ENCODE measurements around the gene ODAD2. TPM values are rescaled to one million over a fixed set of nuclear protein-coding genes. Genes with fewer than 3 reads are reported as not detected.

The ODAD2 gene
- total RNA-seq, 4 donors from 2014 or later, result 1.7 TPM; not detected in 3

GRCh38 chr10:27884185-27884641 is 114.7 kb downstream of the ODAD2 start:
- DNase-seq (ENCODE audit: low spot score in 2 of 2), result no peak
- Histone ChIP-seq H3K4me1 (no peaks in the 10 kb centered on the region), H3K36me3 (no peaks in the 10 kb centered on the region), H3K9me3 (peaks cover 0 to 15% (median 1%) of the 10 kb centered on the region in 4 donors), H3K27ac (no peak overlapping the region), H3K4me3 (no peak overlapping the region), H3K27me3 (no peaks in the 10 kb centered on the region)
- no peak for TF ChIP-seq EP300 (IDR thresholded peaks at IDR 0.05)
- TF ChIP-seq POLR2A (IDR thresholded peaks at IDR 0.05), result no peak
- no peak for TF ChIP-seq CTCF (IDR thresholded peaks at IDR 0.05)
- 68 to 73% methylated on average over 1 of the region's 1 CpG for WGBS, 2 donors

- Histone ChIP-seq H3K4me1 (no peaks in the 10 kb centered on the region), H3K27me3 (no peaks in the 10 kb centered on the region), H3K36me3 (no peaks in the 10 kb centered on the region), H3K4me3 (no peak overlapping the region), H3K27ac (no peak overlapping the region), H3K9me3 (no peaks in the 10 kb centered on the region)
- no peak for TF ChIP-seq CTCF (IDR thresholded peaks at IDR 0.05)
- 74% methylated on average over 4 of the region's 4 CpGs for WGBS, 2 donors
- no peak for DNase-seq (ENCODE audit: low spot score in 2 of 2)
These were observed 120.6 kb downstream of the ODAD2 start for GRCh38 chr10:27878281-27878680.

- no peak for DNase-seq (ENCODE audit: low spot score in 2 of 2)
- Histone ChIP-seq H3K36me3 (no peaks in the 10 kb centered on the region), H3K27me3 (no peaks in the 10 kb centered on the region), H3K27ac (no peak overlapping the region), H3K4me1 (no peaks in the 10 kb centered on the region), H3K4me3 (no peak overlapping the region), H3K9me3 (peaks cover 0 to 7% (median 2%) of the 10 kb centered on the region in 4 donors)
- TF ChIP-seq EP300 (IDR thresholded peaks at IDR 0.05) (no peak), CTCF (IDR thresholded peaks at IDR 0.05) (no peak), POLR2A (IDR thresholded peaks at IDR 0.05) (no peak)
These were observed 133.7 kb downstream of the ODAD2 start for GRCh38 chr10:27865221-27865635.

- Histone ChIP-seq H3K27ac (no peak overlapping the region), H3K36me3 (no peaks in the 10 kb centered on the region)
- WGBS, 2 donors, result 86 to 91% methylated on average over 4 of the region's 4 CpGs
These were observed 137.1 kb downstream of the ODAD2 start for GRCh38 chr10:27861781-27862180.

GRCh38 chr10:27857616-27858015 is 141.3 kb downstream of the ODAD2 start:
- no peak for DNase-seq (ENCODE audit: low spot score in 2 of 2)
- TF ChIP-seq EP300 (IDR thresholded peaks at IDR 0.05), result no peak
- no peak for TF ChIP-seq POLR2A (IDR thresholded peaks at IDR 0.05)
- TF ChIP-seq CTCF (IDR thresholded peaks at IDR 0.05), result no peak
- H3K9me3 ChIP-seq, result no peaks in the 10 kb centered on the region
- 32 to 34% methylated on average over 8 of the region's 8 CpGs for WGBS, 2 donors
- no peak overlapping the region for H3K4me3 ChIP-seq
- no peaks in the 10 kb centered on the region for H3K36me3 ChIP-seq
- peaks cover 0 to 5% (median 0%) of the 10 kb centered on the region in 4 donors for H3K4me1 ChIP-seq
- H3K27me3 ChIP-seq, result no peaks in the 10 kb centered on the region
- no peak overlapping the region for H3K27ac ChIP-seq

More at GRCh38 chr10:27861781-27862180, 137.1 kb downstream of the ODAD2 start:
- Histone ChIP-seq H3K9me3 (no peaks in the 10 kb centered on the region), H3K27me3 (no peaks in the 10 kb centered on the region), H3K4me3 (no peak overlapping the region), H3K4me1 (peaks cover 0 to 5% (median 0%) of the 10 kb centered on the region in 4 donors)
- no peak for DNase-seq (ENCODE audit: low spot score in 2 of 2)
- no peak for TF ChIP-seq POLR2A (IDR thresholded peaks at IDR 0.05)
- TF ChIP-seq EP300 (IDR thresholded peaks at IDR 0.05), result no peak
- no peak for TF ChIP-seq CTCF (IDR thresholded peaks at IDR 0.05)
